SU-DHL-6 (cell line): Measurements from ENCODE around the gene ARFGAP3.

ENCODE experiments used
- H2AFZ ChIP-seq: fragments of 200-600 bp; sonication (generic); 2 replicates; pipeline ENCODE4 v1.6.1; 2014; ENCODE audit warnings: low read depth, mild to moderate bottlenecking, moderate library complexity, mixed read lengths, antibody characterized with exemption, low read length; ENCODE audit not compliant: severe bottlenecking
- H3F3A ChIP-seq: fragments of 200-600 bp; shearing (Covaris generic); 2 replicates; pipeline ENCODE4 v1.6.0; 2016; ENCODE audit warnings: antibody characterized with exemption, mild to moderate bottlenecking; ENCODE audit not compliant: insufficient read depth
- H3K27ac ChIP-seq: fragments of 200-600 bp; sonication (generic); 2 replicates; pipeline ENCODE4 v1.5.1; 2016; ENCODE audit warnings: low read depth, mild to moderate bottlenecking, low read length, moderate library complexity, mixed read lengths
- H3K27me3 ChIP-seq: fragments of 200-600 bp; sonication (generic), shearing (Covaris generic); 2 replicates; pipeline ENCODE4 v1.6.0; 2014; ENCODE audit warnings: mild to moderate bottlenecking, low read length
- H3K36me3 ChIP-seq: fragments of 200-600 bp; sonication (generic); 2 replicates; pipeline ENCODE4 v1.6.1; 2014; ENCODE audit warnings: mild to moderate bottlenecking, low read length, mixed read lengths
- H3K4me2 ChIP-seq: fragments of 300-600, 200-600 bp; shearing (Covaris generic), sonication (generic); 2 replicates; pipeline ENCODE4 v1.6.0; 2014; ENCODE audit warnings: low read length, low read depth, mild to moderate bottlenecking; ENCODE audit not compliant: poor library complexity, severe bottlenecking
- H3K4me3 ChIP-seq: fragments of 200-600 bp; sonication (generic); 2 replicates; pipeline ENCODE4 v1.5.1; 2014; ENCODE audit warnings: antibody characterized with exemption, low read length, mild to moderate bottlenecking, mixed read lengths; ENCODE audit not compliant: insufficient read depth, poor library complexity, severe bottlenecking
- H3K79me2 ChIP-seq: fragments of 200-600 bp; sonication (generic); 2 replicates; pipeline ENCODE4 v1.6.1; 2014; ENCODE audit warnings: mild to moderate bottlenecking, low read length, moderate library complexity; ENCODE audit not compliant: insufficient read depth
- H3K9ac ChIP-seq: fragments of 200-600 bp; sonication (generic); 2 replicates; pipeline ENCODE4 v1.7.0; 2014; ENCODE audit warnings: mild to moderate bottlenecking, low read length
- H3K9me2 ChIP-seq: fragments of 200-600 bp; sonication (generic); replicated peaks from 2 replicates; pipeline ENCODE4 v1.6.1; 2014; ENCODE audit warnings: low read length; ENCODE audit not compliant: insufficient read depth
- H3K9me3 ChIP-seq: fragments of 200-600 bp; sonication (generic); 2 replicates; pipeline ENCODE4 v1.6.1; 2014; ENCODE audit warnings: low read length, mixed read lengths; ENCODE audit not compliant: insufficient read depth
- H4K20me1 ChIP-seq: fragments of 200-600 bp; sonication (generic); 2 replicates; pipeline ENCODE4 v1.6.1; 2014; ENCODE audit warnings: low read depth, mild to moderate bottlenecking, antibody characterized with exemption, low read length, moderate library complexity, mixed read lengths
- EZH2phosphoT487 ChIP-seq: fragments of 200-600 bp; sonication (generic), shearing (Covaris generic); conservative IDR thresholded peaks from 2 replicates; pipeline ENCODE4 v1.6.1; 2018; ENCODE audit warnings: mild to moderate bottlenecking, antibody characterized with exemption, low read length, moderate library complexity, mixed read lengths
- TF ChIP-seq, protein P1 (sequence below): fragments of 200-600 bp; sonication (generic); IDR thresholded peaks from one replicate; pipeline ENCODE4 v1.5.1; 2017; ENCODE audit warnings: antibody characterized with exemption, mild to moderate bottlenecking, low read length, moderate library complexity; ENCODE audit not compliant: insufficient read depth, poor library complexity, severe bottlenecking

The ARFGAP3 gene

DNA sequence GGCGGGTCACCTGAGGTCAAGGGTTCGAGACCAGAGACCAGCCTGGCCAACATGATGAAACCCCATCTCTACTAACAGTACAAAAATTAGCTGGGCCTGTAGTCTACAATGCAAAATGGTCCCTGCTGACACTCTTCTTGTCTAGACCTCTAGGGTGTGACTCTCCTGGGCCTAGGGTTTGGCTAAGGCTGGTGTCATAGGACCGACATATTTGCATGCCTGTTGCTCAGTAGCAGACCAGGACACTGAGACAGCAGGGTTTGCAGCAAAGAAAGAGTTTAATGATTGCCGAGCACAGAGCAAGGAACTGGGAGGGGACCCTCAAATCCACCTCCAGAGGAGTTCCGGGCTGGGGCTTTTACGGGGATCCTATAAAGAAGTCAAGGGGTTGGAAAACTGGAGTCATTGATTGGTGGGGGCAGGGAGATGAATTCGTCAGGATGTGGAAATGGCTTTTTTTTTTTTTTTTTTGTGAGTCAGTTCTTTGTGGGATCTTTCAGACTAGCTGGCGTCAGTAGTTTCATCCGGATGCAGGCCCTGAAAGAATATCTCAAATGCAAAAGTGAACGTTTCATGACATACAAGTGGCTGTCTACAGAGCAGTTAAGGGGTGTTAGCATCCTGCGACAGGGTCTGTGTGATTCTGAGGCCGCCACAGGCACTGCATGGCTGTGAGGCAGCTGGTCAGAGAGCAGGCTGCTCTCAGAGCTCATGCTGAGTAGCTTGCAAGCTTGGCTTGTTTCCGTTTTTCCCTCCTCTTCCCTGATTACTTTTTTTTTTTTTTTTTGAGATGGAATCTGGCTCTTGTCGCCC lies 109.2 kb downstream of the ARFGAP3 start:
- Histone ChIP-seq H2AFZ (no peak overlapping the region), H3K27me3 (no peaks in the 10 kb centered on the region), H4K20me1 (no peaks in the 10 kb centered on the region), H3K27ac (no peak overlapping the region), H3K4me3 (no peak overlapping the region), H3K9ac (no peak overlapping the region), H3F3A (no peaks in the 10 kb centered on the region), H3K4me2 (no peak overlapping the region), H3K9me2 (no peaks in the 10 kb centered on the region), H3K9me3 (no peaks in the 10 kb centered on the region), H3K36me3 (no peaks in the 10 kb centered on the region), H3K79me2 (no peaks in the 10 kb centered on the region)
- TF ChIP-seq EZH2phosphoT487 = no peak
- TF ChIP-seq, protein P1, sequence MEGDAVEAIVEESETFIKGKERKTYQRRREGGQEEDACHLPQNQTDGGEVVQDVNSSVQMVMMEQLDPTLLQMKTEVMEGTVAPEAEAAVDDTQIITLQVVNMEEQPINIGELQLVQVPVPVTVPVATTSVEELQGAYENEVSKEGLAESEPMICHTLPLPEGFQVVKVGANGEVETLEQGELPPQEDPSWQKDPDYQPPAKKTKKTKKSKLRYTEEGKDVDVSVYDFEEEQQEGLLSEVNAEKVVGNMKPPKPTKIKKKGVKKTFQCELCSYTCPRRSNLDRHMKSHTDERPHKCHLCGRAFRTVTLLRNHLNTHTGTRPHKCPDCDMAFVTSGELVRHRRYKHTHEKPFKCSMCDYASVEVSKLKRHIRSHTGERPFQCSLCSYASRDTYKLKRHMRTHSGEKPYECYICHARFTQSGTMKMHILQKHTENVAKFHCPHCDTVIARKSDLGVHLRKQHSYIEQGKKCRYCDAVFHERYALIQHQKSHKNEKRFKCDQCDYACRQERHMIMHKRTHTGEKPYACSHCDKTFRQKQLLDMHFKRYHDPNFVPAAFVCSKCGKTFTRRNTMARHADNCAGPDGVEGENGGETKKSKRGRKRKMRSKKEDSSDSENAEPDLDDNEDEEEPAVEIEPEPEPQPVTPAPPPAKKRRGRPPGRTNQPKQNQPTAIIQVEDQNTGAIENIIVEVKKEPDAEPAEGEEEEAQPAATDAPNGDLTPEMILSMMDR = no peak
